Neural cell (in vitro differentiated cells): ENCODE measurements around the gene ANKS1A.

Experiments used
- CTCF ChIP-seq: fragments of 450-650 bp; IDR thresholded peaks from 2 replicates; pipeline ENCODE4 v1.5.1; 2014; ENCODE audit warnings: antibody characterized with exemption, mild to moderate bottlenecking, moderate library complexity; ENCODE audit not compliant: poor library complexity, severe bottlenecking
- EP300 ChIP-seq: fragments of 450-650 bp; conservative IDR thresholded peaks from 2 replicates; pipeline ENCODE4 v1.6.1; 2014; ENCODE audit warnings: antibody characterized with exemption, mild to moderate bottlenecking, moderate library complexity; ENCODE audit not compliant: poor library complexity, severe bottlenecking
- EZH2 ChIP-seq: fragments of 200-600, 300-800 bp; shearing (Covaris generic), sonication (generic); IDR thresholded peaks from 2 replicates; pipeline ENCODE4 v1.6.1; 2014; ENCODE audit warnings: antibody characterized with exemption, low read length, borderline replicate concordance, mild to moderate bottlenecking; ENCODE audit not compliant: insufficient read depth, poor library complexity, severe bottlenecking
- MXI1 ChIP-seq: fragments of 450-650 bp; conservative IDR thresholded peaks from 2 replicates; pipeline ENCODE4 v1.6.1; 2014; ENCODE audit warnings: antibody characterized with exemption, mild to moderate bottlenecking; ENCODE audit not compliant: poor library complexity, severe bottlenecking
- POLR2AphosphoS5 ChIP-seq: IDR thresholded peaks from 2 replicates; pipeline ENCODE4 v1.6.1; 2012
- RAD21 ChIP-seq: fragments of 450-650 bp; conservative IDR thresholded peaks from 2 replicates; pipeline ENCODE4 v1.6.1; 2014; ENCODE audit warnings: antibody characterized with exemption, mild to moderate bottlenecking, moderate library complexity
- REST ChIP-seq: IDR thresholded peaks from 2 replicates; pipeline ENCODE4 v1.6.1; 2012; ENCODE audit warnings: borderline replicate concordance
- SMC3 ChIP-seq: fragments of 450-650 bp; conservative IDR thresholded peaks from 2 replicates; pipeline ENCODE4 v1.6.1; 2014; ENCODE audit warnings: antibody characterized with exemption, mild to moderate bottlenecking, moderate library complexity; ENCODE audit not compliant: poor library complexity
- TAF1 ChIP-seq: IDR thresholded peaks from 2 replicates; pipeline ENCODE4 v1.6.1; 2012; ENCODE audit warnings: low read depth

GRCh38 chr6:34866509-34866908 is 22.5 kb upstream of the ANKS1A start:
- TF ChIP-seq POLR2AphosphoS5 (no peak), CTCF (no peak), TAF1 (no peak), EP300 (no peak), REST (no peak), MXI1 (no peak), EZH2 (no peak), SMC3 (no peak), RAD21 (no peak)
